DND-41 (cell line): Measurements from ENCODE around the gene HDAC6.

Experiments
- CTCF ChIP-seq: IDR thresholded peaks from 2 replicates; pipeline ENCODE4 v1.5.1; 2012; ENCODE audit warnings: borderline replicate concordance, low read length, moderate library complexity, mild to moderate bottlenecking; ENCODE audit not compliant: poor library complexity, severe bottlenecking; ENCODE audit errors: extremely low read depth
- EZH2 ChIP-seq: IDR thresholded peaks from 3 replicates; pipeline ENCODE4 v1.6.1; 2012; ENCODE audit warnings: borderline replicate concordance, low read depth, mild to moderate bottlenecking, moderate library complexity, low read length, inconsistent platforms; ENCODE audit not compliant: severe bottlenecking

GRCh38 chrX:48816014-48816810 lies 14.3 kb downstream of the HDAC6 start:
- TF ChIP-seq CTCF (no peak), EZH2 (no peak)
